Tibial nerve (tissue), 4 donors: ENCODE results near the gene AMPD3. TPM values are rescaled to one million over a fixed set of nuclear protein-coding genes. Genes with fewer than 3 reads are reported as not detected.

Experiments used
- DNase-seq, 2 donors: peaks; one replicate each; pipeline ENCODE4 v3.0.0-alpha.2; 2019; ENCODE audit warnings: low spot score in 2 of 2
- H3K27ac ChIP-seq, 4 donors: fragments of 200-600 bp; sonication (generic) in 3 of 4; one replicate each; pipeline ENCODE4 v1.5.1; 2017 to 2019; ENCODE audit warnings: mild to moderate bottlenecking in 1 of 4
- H3K27me3 ChIP-seq, 2 donors: fragments of 200-600 bp; sonication (generic) in 1 of 2; one replicate each; pipeline versions ENCODE4 v1.5.1 to v1.6.0; 2017 to 2019
- H3K36me3 ChIP-seq, 3 donors: fragments of 200-600 bp; sonication (generic); one replicate each; pipeline ENCODE4 v1.5.1; 2018 to 2019
- H3K4me1 ChIP-seq, 4 donors: fragments of 200-600 bp; sonication (generic) in 3 of 4; one replicate each; pipeline ENCODE4 v1.5.1; 2017 to 2019
- H3K4me3 ChIP-seq, 4 donors: fragments of 200-600 bp; sonication (generic) in 3 of 4; one replicate each; pipeline ENCODE4 v1.5.1; 2017 to 2019; ENCODE audit warnings: mild to moderate bottlenecking in 1 of 4, moderate library complexity in 1 of 4
- H3K9me3 ChIP-seq, 4 donors: fragments of 200-600 bp; sonication (generic) in 3 of 4; one replicate each; pipeline ENCODE4 v1.5.1; 2017 to 2019
- CTCF ChIP-seq, 5 experiments: fragments of 200-600 bp in 3 of 5; fragments of 450-650 bp in 2 of 5; sonication (generic) in 3 of 5; IDR thresholded peaks; one replicate each; pipeline ENCODE4 v1.5.1; 2016 to 2019; ENCODE audit warnings: antibody characterized with exemption in 5 of 5, mild to moderate bottlenecking in 3 of 5, moderate library complexity in 2 of 5
- EP300 ChIP-seq, 2 donors: sonication (generic); formaldehyde crosslinking; IDR thresholded peaks; one replicate each; pipeline ENCODE4 v1.6.1; 2017; ENCODE audit warnings: antibody characterized with exemption in 2 of 2, mild to moderate bottlenecking in 1 of 2
- POLR2A ChIP-seq, 2 donors: fragments of 450-650 bp; IDR thresholded peaks; one replicate each; pipeline ENCODE4 v1.6.1; 2017; ENCODE audit warnings: antibody characterized with exemption in 2 of 2, mild to moderate bottlenecking in 2 of 2, moderate library complexity in 2 of 2
- WGBS, 2 donors: methylation state at CpG; one replicate each; pipeline ENCODE4 v1.1.5; 2018; 5-methylcytosine and 5-hydroxymethylcytosine counted together
- total RNA-seq, 4 donors: library from RNA; depleted of rRNA; stranded (reverse); fragments of >200 nt; gene quantifications; one replicate each; pipeline ENCODE4 v1.1.0, GENCODE V29; 2016

The AMPD3 gene
- total RNA-seq, 4 donors from 2014 or later: 1.0 to 8.7 (median 3.7) TPM

GRCh38 chr11:10453261-10453660 lies 1.8 kb upstream of the AMPD3 start:
- H3K9me3 ChIP-seq: no peaks in the 10 kb centered on the region
- H3K27ac ChIP-seq: no peak overlapping the region
- WGBS, 2 donors: 90 to 95% methylated on average over 3 of the region's 3 CpGs
- TF ChIP-seq POLR2A (IDR thresholded peaks at IDR 0.05) (no peak), EP300 (IDR thresholded peaks at IDR 0.05) (no peak), CTCF (IDR thresholded peaks at IDR 0.05) (no peak)
- H3K27me3 ChIP-seq: peaks cover 0 to 31% of the 10 kb centered on the region in 2 donors
- H3K4me3 ChIP-seq: no peak overlapping the region
- no peaks in the 10 kb centered on the region for H3K36me3 ChIP-seq
- H3K4me1 ChIP-seq: peaks cover 0 to 25% (median 11%) of the 10 kb centered on the region in 4 donors
- no peak for DNase-seq

- TF ChIP-seq POLR2A (IDR thresholded peaks at IDR 0.05) (no peak), CTCF (IDR thresholded peaks at IDR 0.05) (no peak)
- Histone ChIP-seq H3K4me1 (peaks cover 0 to 34% (median 9%) of the 10 kb centered on the region in 4 donors), H3K9me3 (no peaks in the 10 kb centered on the region), H3K36me3 (no peaks in the 10 kb centered on the region), H3K27me3 (peaks cover 0 to 22% of the 10 kb centered on the region in 2 donors), H3K27ac (peak overlapping the region in 2 of 4 donors; percentile 55 to 65), H3K4me3 (peak overlapping the region in 3 of 4 donors; percentile 7 to 32 (median 30))
- DNase-seq: peak in 1 of 2 donors; percentile 36
- WGBS, 2 donors: 21 to 28% methylated on average over 18 of the region's 18 CpGs
Observed at GRCh38 chr11:10455637-10456487, 798 bp downstream of the AMPD3 start.

GRCh38 chr11:10456519-10456918 lies 1.5 kb downstream of the AMPD3 start:
- H3K4me3 ChIP-seq: peak overlapping the region in 3 of 4 donors; percentile 7 to 32 (median 30)
- H3K36me3 ChIP-seq: no peaks in the 10 kb centered on the region
- no peak for TF ChIP-seq CTCF (IDR thresholded peaks at IDR 0.05)
- TF ChIP-seq POLR2A (IDR thresholded peaks at IDR 0.05): no peak
- no peak for TF ChIP-seq EP300 (IDR thresholded peaks at IDR 0.05)
- no peak for DNase-seq
- H3K4me1 ChIP-seq: peaks cover 0 to 30% (median 8%) of the 10 kb centered on the region in 4 donors
- WGBS, 2 donors: 76 to 84% methylated on average over 3 of the region's 3 CpGs
- no peaks in the 10 kb centered on the region for H3K9me3 ChIP-seq
- H3K27me3 ChIP-seq: peaks cover 0 to 15% of the 10 kb centered on the region in 2 donors
- peak overlapping the region in 1 of 4 donors; percentile 65 for H3K27ac ChIP-seq

- Histone ChIP-seq H3K4me3 (no peak overlapping the region), H3K27ac (no peak overlapping the region), H3K27me3 (peaks cover 0 to 7% of the 10 kb centered on the region in 2 donors), H3K36me3 (no peaks in the 10 kb centered on the region), H3K4me1 (peaks cover 0 to 23% (median 8%) of the 10 kb centered on the region in 4 donors), H3K9me3 (no peaks in the 10 kb centered on the region)
- DNase-seq: no peak
- TF ChIP-seq CTCF (IDR thresholded peaks at IDR 0.05): no peak
- no peak for TF ChIP-seq POLR2A (IDR thresholded peaks at IDR 0.05)
- no peak for TF ChIP-seq EP300 (IDR thresholded peaks at IDR 0.05)
Observed at GRCh38 chr11:10457901-10458300, 2.8 kb downstream of the AMPD3 start.
